ENCODE measurements around the gene LHPP.

Gene LHPP

GRCh38 chr10:124422742-124423141 is 38.9 kb upstream of the LHPP start:
- H3K4me2 ChIP-seq, result no peak overlapping the region
- H3K4me3 ChIP-seq (IDR thresholded peaks at IDR 0.05; ENCODE audit: insufficient read depth, low read depth, low read length), result no peak overlapping the region
- H4K20me1 ChIP-seq (ENCODE audit: insufficient read depth), result no peaks in the 10 kb centered on the region
- no peak overlapping the region for H3K9ac ChIP-seq
- H3K27ac ChIP-seq, result no peak overlapping the region
- H3K27me3 ChIP-seq (ENCODE audit: insufficient read depth, low read depth), result no peaks in the 10 kb centered on the region
- H2AFZ ChIP-seq (ENCODE audit: low read depth), result no peak overlapping the region
- TF ChIP-seq CTCF (conservative IDR thresholded peaks at IDR 0.05; ENCODE audit: low read depth, low read length), result no peak
- H3K79me2 ChIP-seq (ENCODE audit: insufficient read depth, low read depth), result peaks cover 4% of the 10 kb centered on the region
- H3K4me1 ChIP-seq (ENCODE audit: low read depth, poor library complexity, severe bottlenecking), result peaks cover 6% of the 10 kb centered on the region
- no peaks in the 10 kb centered on the region for H3K36me3 ChIP-seq (ENCODE audit: insufficient read depth)

- H3K36me3 ChIP-seq (ENCODE audit: insufficient read depth), result no peaks in the 10 kb centered on the region
- no peak overlapping the region for H3K4me2 ChIP-seq
- no peak for TF ChIP-seq CTCF (conservative IDR thresholded peaks at IDR 0.05; ENCODE audit: low read depth, low read length)
- no peak overlapping the region for H3K27ac ChIP-seq
- H4K20me1 ChIP-seq (ENCODE audit: insufficient read depth), result no peaks in the 10 kb centered on the region
- H3K9ac ChIP-seq, result no peak overlapping the region
- H3K27me3 ChIP-seq (ENCODE audit: insufficient read depth, low read depth), result no peaks in the 10 kb centered on the region
- no peaks in the 10 kb centered on the region for H3K79me2 ChIP-seq (ENCODE audit: insufficient read depth, low read depth)
- H2AFZ ChIP-seq (ENCODE audit: low read depth), result no peak overlapping the region
- no peak overlapping the region for H3K4me3 ChIP-seq (IDR thresholded peaks at IDR 0.05; ENCODE audit: insufficient read depth, low read depth, low read length)
- peaks cover 6% of the 10 kb centered on the region for H3K4me1 ChIP-seq (ENCODE audit: low read depth, poor library complexity, severe bottlenecking)
Measured at GRCh38 chr10:124423813-124424212, 37.8 kb upstream of the LHPP start.

- Histone ChIP-seq H3K4me2 (no peak overlapping the region), H3K79me2 (ENCODE audit: insufficient read depth, low read depth) (no peaks in the 10 kb centered on the region), H3K27me3 (ENCODE audit: insufficient read depth, low read depth) (no peaks in the 10 kb centered on the region), H3K27ac (no peak overlapping the region), H3K4me3 (IDR thresholded peaks at IDR 0.05; ENCODE audit: insufficient read depth, low read depth, low read length) (no peak overlapping the region), H4K20me1 (ENCODE audit: insufficient read depth) (no peaks in the 10 kb centered on the region), H3K36me3 (ENCODE audit: insufficient read depth) (no peaks in the 10 kb centered on the region), H2AFZ (ENCODE audit: low read depth) (no peak overlapping the region), H3K4me1 (ENCODE audit: low read depth, poor library complexity, severe bottlenecking) (no peaks in the 10 kb centered on the region), H3K9ac (no peak overlapping the region)
- no peak for TF ChIP-seq CTCF (conservative IDR thresholded peaks at IDR 0.05; ENCODE audit: low read depth, low read length)
Measured at GRCh38 chr10:124425227-124425962, 36.2 kb upstream of the LHPP start.

GRCh38 chr10:124428207-124428777 is 33.3 kb upstream of the LHPP start:
- Histone ChIP-seq H3K36me3 (ENCODE audit: insufficient read depth) (no peaks in the 10 kb centered on the region), H3K4me1 (ENCODE audit: low read depth, poor library complexity, severe bottlenecking) (no peaks in the 10 kb centered on the region), H3K9ac (no peak overlapping the region), H3K79me2 (ENCODE audit: insufficient read depth, low read depth) (no peaks in the 10 kb centered on the region), H3K27me3 (ENCODE audit: insufficient read depth, low read depth) (no peaks in the 10 kb centered on the region), H3K4me2 (no peak overlapping the region), H4K20me1 (ENCODE audit: insufficient read depth) (no peaks in the 10 kb centered on the region), H3K27ac (no peak overlapping the region), H3K4me3 (IDR thresholded peaks at IDR 0.05; ENCODE audit: insufficient read depth, low read depth, low read length) (no peak overlapping the region), H2AFZ (ENCODE audit: low read depth) (no peak overlapping the region)
- no peak for TF ChIP-seq CTCF (conservative IDR thresholded peaks at IDR 0.05; ENCODE audit: low read depth, low read length)
